Left ventricle myocardium inferior (tissue), 1 donor: ENCODE data around the gene PIK3R6. TPM values are rescaled to one million over a fixed set of nuclear protein-coding genes. Genes with fewer than 3 reads are reported as not detected.

Source experiments
- DNase-seq: peaks from one replicate; pipeline ENCODE4 v3.0.0-alpha.2; 2020
- H3K27ac ChIP-seq: fragments of 200-600 bp; replicated peaks from 2 replicates; pipeline ENCODE4 v1.8.0; 2021
- H3K27me3 ChIP-seq: fragments of 200-600 bp; 2 replicates; pipeline ENCODE4 v1.8.0; 2021; ENCODE audit warnings: low read depth
- H3K36me3 ChIP-seq: fragments of 200-600 bp; 2 replicates; pipeline ENCODE4 v1.8.0; 2021
- H3K4me1 ChIP-seq: fragments of 200-600 bp; 2 replicates; pipeline ENCODE4 v1.8.0; 2021
- H3K4me3 ChIP-seq: fragments of 200-600 bp; 2 replicates; pipeline ENCODE4 v1.8.0; 2021; ENCODE audit warnings: mild to moderate bottlenecking, moderate library complexity
- H3K9me3 ChIP-seq: fragments of 200-600 bp; replicated peaks from 2 replicates; pipeline ENCODE4 v1.8.0; 2021
- CTCF ChIP-seq: fragments of 200-600 bp; IDR thresholded peaks from 2 replicates; pipeline ENCODE4 v1.8.0; 2021; ENCODE audit warnings: antibody characterized with exemption, mild to moderate bottlenecking, borderline replicate concordance
- intact Hi-C: fragments of 100-400 bp; cut with micrococcal nuclease; formaldehyde crosslinking; loops from one replicate; pipeline ENCODE4 v1.11.0; 2022
- total RNA-seq: library from RNA; stranded (reverse); fragmentation: NEBNext Ultra II Directional; extraction: Animal tissue kit (Norgen Biotek cat#: 25700); gene quantifications from one replicate; pipeline ENCODE4 v1.2.1, GENCODE V29; 2021
- donor health status: DM: no; HTN: yes; CAD: no; lungs with severe emphysema.

The PIK3R6 gene
- total RNA-seq, 1 donor from 2014 or later: 1.2 TPM

- Histone ChIP-seq H3K9me3 (no peaks in the 10 kb centered on the region), H3K36me3 (no peaks in the 10 kb centered on the region), H3K4me3 (no peak overlapping the region), H3K27me3 (no peaks in the 10 kb centered on the region), H3K4me1 (peaks cover 12% of the 10 kb centered on the region), H3K27ac (no peak overlapping the region)
- no peak for TF ChIP-seq CTCF
- intact Hi-C loops: no loop called here
- no peak for DNase-seq
Measured at GRCh38 chr17:8884336-8884990, 17.0 kb upstream of the PIK3R6 start.

DNA sequence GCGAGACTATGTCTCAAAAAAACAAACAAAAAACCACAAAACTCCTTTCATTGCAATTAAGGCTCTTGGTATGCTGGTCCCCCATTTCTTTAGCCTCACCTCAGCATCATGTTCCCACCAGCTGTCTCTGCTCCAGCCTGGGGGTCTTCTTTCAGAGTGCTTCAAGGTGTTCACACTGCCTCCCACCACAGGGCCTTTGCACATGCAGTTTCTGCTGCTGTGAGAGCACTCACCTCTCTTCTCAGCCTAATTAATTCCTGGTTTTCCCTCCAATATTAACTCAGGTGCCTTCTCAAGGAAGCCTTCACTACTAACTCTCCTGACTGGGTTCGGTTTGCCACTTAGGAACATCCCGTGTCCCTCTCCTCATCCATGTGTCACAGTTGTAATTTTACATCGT is 15.9 kb upstream of the PIK3R6 start:
- Histone ChIP-seq H3K27ac (no peak overlapping the region), H3K36me3 (no peaks in the 10 kb centered on the region), H3K9me3 (no peaks in the 10 kb centered on the region), H3K27me3 (no peaks in the 10 kb centered on the region), H3K4me3 (no peak overlapping the region), H3K4me1 (peaks cover 7% of the 10 kb centered on the region)
- DNase-seq: no peak
- intact Hi-C loops: no loop called here
- TF ChIP-seq CTCF: no peak

GRCh38 chr17:8881606-8882005 is 14.1 kb upstream of the PIK3R6 start:
- no peaks in the 10 kb centered on the region for H3K9me3 ChIP-seq
- H3K4me3 ChIP-seq: no peak overlapping the region
- no peaks in the 10 kb centered on the region for H3K36me3 ChIP-seq
- no peaks in the 10 kb centered on the region for H3K4me1 ChIP-seq
- H3K27me3 ChIP-seq: peaks cover 10% of the 10 kb centered on the region
- intact Hi-C loops: no loop called here
- H3K27ac ChIP-seq: no peak overlapping the region
- no peak for TF ChIP-seq CTCF
- DNase-seq: no peak

- Histone ChIP-seq H3K9me3 (no peaks in the 10 kb centered on the region), H3K4me1 (no peaks in the 10 kb centered on the region), H3K27ac (no peak overlapping the region), H3K36me3 (no peaks in the 10 kb centered on the region), H3K27me3 (peaks cover 20% of the 10 kb centered on the region), H3K4me3 (no peak overlapping the region)
- no peak for TF ChIP-seq CTCF
- intact Hi-C loops: no loop called here
- DNase-seq: no peak
Measured at GRCh38 chr17:8880466-8880865, 13.0 kb upstream of the PIK3R6 start.

GRCh38 chr17:8879410-8879809 is 11.9 kb upstream of the PIK3R6 start:
- H3K36me3 ChIP-seq: no peaks in the 10 kb centered on the region
- H3K9me3 ChIP-seq: no peaks in the 10 kb centered on the region
- intact Hi-C loops: no loop called here
- no peak for DNase-seq
- H3K4me1 ChIP-seq: no peaks in the 10 kb centered on the region
- no peak overlapping the region for H3K27ac ChIP-seq
- H3K4me3 ChIP-seq: no peak overlapping the region
- peaks cover 30% of the 10 kb centered on the region for H3K27me3 ChIP-seq
- no peak for TF ChIP-seq CTCF
